Esophagus squamous epithelium (tissue), 5 donors: ENCODE results near the gene FBXO22. TPM values are rescaled to one million over a fixed set of nuclear protein-coding genes. Genes with fewer than 3 reads are reported as not detected.

ENCODE experiments used
- DNase-seq: peaks from one replicate; lab custom pipeline; 2025; lab: John Stamatoyannopoulos, UW
- H3K27ac ChIP-seq, 4 donors: fragments of 200-600 bp; sonication (generic); one replicate each; pipeline ENCODE4 v1.5.1; 2016 to 2019; ENCODE audit warnings: mild to moderate bottlenecking in 1 of 4
- H3K27me3 ChIP-seq, 4 donors: fragments of 200-600 bp; sonication (generic); 1 replicate in 3 of 4; 2 replicates in 1 of 4; pipeline versions ENCODE4 v1.5.1 to v1.6.0; 2017 to 2021; ENCODE audit warnings: antibody characterized with exemption in 1 of 4
- H3K36me3 ChIP-seq, 3 donors: fragments of 200-600 bp; sonication (generic); one replicate each; pipeline ENCODE4 v1.5.1; 2016 to 2019
- H3K4me1 ChIP-seq, 3 donors: fragments of 200-600 bp; sonication (generic); one replicate each; pipeline ENCODE4 v1.5.1; 2017 to 2019
- H3K4me3 ChIP-seq, 4 donors: fragments of 200-600 bp; sonication (generic); 1 replicate in 3 of 4; 2 replicates in 1 of 4; pipeline ENCODE4 v1.5.1; 2016 to 2019; ENCODE audit warnings: mild to moderate bottlenecking in 2 of 4, moderate library complexity in 1 of 4
- H3K9me3 ChIP-seq, 3 donors: fragments of 200-600 bp; sonication (generic); one replicate each; pipeline ENCODE4 v1.5.1; 2016 to 2019
- CTCF ChIP-seq, 6 experiments: fragments of 450-650 bp in 4 of 6; fragments of 200-600 bp in 2 of 6; sonication (generic) in 2 of 6; IDR thresholded peaks; one replicate each; pipeline ENCODE4 v1.5.1; 2016 to 2019; ENCODE audit warnings: antibody characterized with exemption in 6 of 6, mild to moderate bottlenecking in 4 of 6, moderate library complexity in 4 of 6
- POLR2A ChIP-seq, 4 donors: fragments of 450-650 bp; IDR thresholded peaks; one replicate each; pipeline ENCODE4 v1.6.1; 2017; ENCODE audit warnings: antibody characterized with exemption in 4 of 4, mild to moderate bottlenecking in 4 of 4, moderate library complexity in 3 of 4
- WGBS, 2 donors: methylation state at CpG; one replicate each; pipeline ENCODE4 v1.1.5; 2018; 5-methylcytosine and 5-hydroxymethylcytosine counted together
- intact Hi-C: fragments of 100-400 bp; cut with DNase I; formaldehyde crosslinking; loops from one replicate; pipeline ENCODE4 v1.15.0; 2022
- total RNA-seq, 4 donors: library from RNA; depleted of rRNA; stranded (reverse); fragments of >200 nt; gene quantifications; one replicate each; pipeline ENCODE4 v1.1.0, GENCODE V29; 2016
- donor health status: DM: yes; HTN: yes; CAD: no.

Gene FBXO22
- total RNA-seq, 4 donors from 2014 or later: 5.6 to 18.9 (median 15.4) TPM

GRCh38 chr15:75925440-75925839 lies 21.8 kb downstream of the FBXO22 start:
- Histone ChIP-seq H3K27me3 (no peaks in the 10 kb centered on the region), H3K4me1 (peaks cover 5 to 18% (median 10%) of the 10 kb centered on the region in 3 donors), H3K9me3 (no peaks in the 10 kb centered on the region), H3K27ac (no peak overlapping the region), H3K4me3 (no peak overlapping the region), H3K36me3 (peaks cover 0 to 54% (median 0%) of the 10 kb centered on the region in 3 donors)
- DNase-seq: no peak
- TF ChIP-seq CTCF (IDR thresholded peaks at IDR 0.05) (no peak), POLR2A (IDR thresholded peaks at IDR 0.05) (no peak)
- intact Hi-C loops: no loop called here
- 46 to 70% methylated on average over 2 of the region's 2 CpGs for whole genome bisulfite sequencing, 2 donors

DNA sequence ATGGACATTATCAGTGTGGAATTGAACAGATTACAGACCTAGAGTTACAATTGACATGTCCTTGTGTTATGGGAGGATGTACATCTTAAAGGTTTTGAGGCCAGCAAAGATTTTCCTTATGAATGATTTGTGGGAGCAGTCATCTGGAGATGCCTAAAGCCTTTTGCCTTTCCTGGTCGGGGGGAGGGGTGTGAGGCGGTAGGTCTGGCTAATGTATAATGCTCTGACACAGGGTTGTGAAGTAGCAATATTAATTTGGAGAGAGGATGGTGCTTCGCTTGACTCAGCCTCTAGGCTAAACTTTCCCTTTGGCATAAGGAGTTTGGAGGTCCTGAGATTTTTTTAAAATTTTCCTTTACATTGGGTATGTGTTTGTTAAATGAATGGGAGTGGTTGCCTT lies 23.3 kb downstream of the FBXO22 start:
- TF ChIP-seq POLR2A (IDR thresholded peaks at IDR 0.05) (no peak), CTCF (IDR thresholded peaks at IDR 0.05) (no peak)
- Histone ChIP-seq H3K4me3 (no peak overlapping the region), H3K4me1 (peaks cover 5 to 15% (median 10%) of the 10 kb centered on the region in 3 donors), H3K27ac (no peak overlapping the region), H3K9me3 (no peaks in the 10 kb centered on the region), H3K36me3 (peaks cover 0 to 60% (median 0%) of the 10 kb centered on the region in 3 donors), H3K27me3 (no peaks in the 10 kb centered on the region)
- intact Hi-C loops: no loop called here
- no peak for DNase-seq
- 91 to 98% methylated on average over 3 of the region's 3 CpGs for WGBS, 2 donors

DNA sequence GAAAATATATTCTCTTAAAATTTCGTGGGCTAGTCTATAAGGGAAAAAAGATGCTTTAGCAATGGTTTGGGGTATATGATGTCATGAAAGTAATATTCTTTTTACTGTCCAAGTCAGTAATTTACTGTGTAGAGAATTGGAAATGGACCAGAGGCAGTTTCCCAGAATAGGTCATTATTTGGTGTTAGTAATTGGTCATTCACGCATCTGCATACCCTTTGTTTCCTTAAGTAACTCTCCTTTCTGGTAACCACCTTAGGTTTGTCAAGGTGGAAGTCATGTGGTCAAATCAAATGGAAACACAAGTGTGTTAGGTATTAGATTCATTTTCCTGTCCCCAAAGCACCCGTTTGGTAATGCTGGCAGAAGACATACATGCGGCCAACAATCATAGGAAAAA lies 23.9 kb downstream of the FBXO22 start:
- H3K4me3 ChIP-seq: no peak overlapping the region
- H3K36me3 ChIP-seq: peaks cover 0 to 66% (median 1%) of the 10 kb centered on the region in 3 donors
- H3K27me3 ChIP-seq: no peaks in the 10 kb centered on the region
- DNase-seq: no peak
- peaks cover 0 to 8% (median 4%) of the 10 kb centered on the region in 3 donors for H3K4me1 ChIP-seq
- TF ChIP-seq POLR2A (IDR thresholded peaks at IDR 0.05) (no peak), CTCF (IDR thresholded peaks at IDR 0.05) (no peak)
- WGBS, 2 donors: 79 to 82% methylated on average over 4 of the region's 4 CpGs
- H3K27ac ChIP-seq: no peak overlapping the region
- intact Hi-C loops: no loop called here
- no peaks in the 10 kb centered on the region for H3K9me3 ChIP-seq

- intact Hi-C loops: no loop called here
- Histone ChIP-seq H3K27ac (no peak overlapping the region), H3K27me3 (no peaks in the 10 kb centered on the region), H3K4me1 (peaks cover 0 to 4% (median 3%) of the 10 kb centered on the region in 3 donors), H3K4me3 (no peak overlapping the region), H3K9me3 (no peaks in the 10 kb centered on the region), H3K36me3 (peaks cover 0 to 78% (median 2%) of the 10 kb centered on the region in 3 donors)
- DNase-seq: no peak
- TF ChIP-seq POLR2A (IDR thresholded peaks at IDR 0.05) (no peak), CTCF (IDR thresholded peaks at IDR 0.05) (peak in 2 of 6 experiments; percentile 18 to 29)
- 80 to 81% methylated on average over 8 of the region's 9 CpGs for WGBS, 2 donors
Observed at GRCh38 chr15:75928680-75929608, 25.3 kb downstream of the FBXO22 start.
